B cell (primary cell): ENCODE measurements around the gene MYDGF. TPM values are rescaled to one million over a fixed set of nuclear protein-coding genes. Genes with fewer than 3 reads are reported as not detected.

Experiments
- ATAC-seq: fragments of 200-7000 bp; cut with Tn5 transposase; one replicate; pipeline ENCODE4 v1.10.0; 2021; ENCODE audit warnings: low read depth, mild to moderate bottlenecking, moderate number of reproducible peaks, moderate library complexity
- CTCF ChIA-PET: fragments of 350-600 bp; sonication (Branson Sonifier 250); formaldehyde crosslinking; loops from one replicate; lab custom pipeline; 2021; ENCODE audit warnings: antibody characterized with exemption, inconsistent platforms; lab: Charles Lee
- POLR2A ChIA-PET: fragments of 350-600 bp; sonication (Branson Sonifier 250); formaldehyde crosslinking; loops from one replicate; lab custom pipeline; 2021; ENCODE audit warnings: antibody characterized with exemption; lab: Charles Lee
- DNase-seq: peaks from one replicate; pipeline ENCODE4 v3.0.0; 2013
- H2AFZ ChIP-seq: 2 replicates; pipeline ENCODE4 v1.6.1; 2012; ENCODE audit warnings: mild to moderate bottlenecking, low read depth, low read length; ENCODE audit not compliant: insufficient read depth, poor library complexity, severe bottlenecking
- H3K27ac ChIP-seq, 2 donors: 1 replicate in 1 of 2; 2 replicates in 1 of 2; pipeline ENCODE4 v1.5.1; 2012 to 2013; ENCODE audit warnings: low read length in 2 of 2, mild to moderate bottlenecking in 2 of 2, moderate library complexity in 1 of 2
- H3K27me3 ChIP-seq, 4 experiments: fragments of 200-600 bp in 1 of 4; sonication (generic) in 1 of 4; replicated peaks in 1 of 4; 1 replicate in 2 of 4; 2 replicates in 2 of 4; pipeline versions ENCODE4 v1.6.1 to v1.7.0; 2013 to 2016; ENCODE audit warnings: low read length in 3 of 4, mild to moderate bottlenecking in 2 of 4, mixed read lengths in 1 of 4, moderate library complexity in 1 of 4; ENCODE audit not compliant: insufficient read depth in 4 of 4, control insufficient read depth in 3 of 4; ENCODE audit errors: control extremely low read depth in 1 of 4
- H3K36me3 ChIP-seq, 2 experiments: replicated peaks in 1 of 2; 1 replicate in 1 of 2; 2 replicates in 1 of 2; pipeline versions ENCODE4 v1.6.1 to v1.7.1; 2013; ENCODE audit warnings: low read length in 1 of 2; ENCODE audit not compliant: insufficient read depth in 2 of 2, control insufficient read depth in 1 of 2; ENCODE audit errors: control extremely low read depth in 1 of 2, extremely low read depth in 1 of 2
- H3K4me1 ChIP-seq, 2 donors: fragments of 200-600 bp in 1 of 2; sonication (generic) in 1 of 2; 1 replicate in 1 of 2; 2 replicates in 1 of 2; pipeline versions ENCODE4 v1.5.1 to v1.6.1; 2013 to 2017; ENCODE audit warnings: low read length in 2 of 2; ENCODE audit not compliant: control insufficient read depth in 2 of 2, insufficient read depth in 2 of 2
- H3K4me2 ChIP-seq: replicated peaks from 2 replicates; pipeline ENCODE3; 2012; ENCODE audit warnings: mild to moderate bottlenecking, low read depth, low read length; ENCODE audit not compliant: poor library complexity, severe bottlenecking
- H3K4me3 ChIP-seq, 5 experiments: fragments of 200-600 bp in 1 of 5; sonication (generic) in 1 of 5; 1 replicate in 3 of 5; 2 replicates in 2 of 5; pipeline versions ENCODE4 v1.5.1 to v1.7.0; 2011 to 2016; ENCODE audit warnings: low read length in 4 of 5, mild to moderate bottlenecking in 4 of 5, low read depth in 2 of 5, control low read depth in 1 of 5, moderate library complexity in 1 of 5; ENCODE audit not compliant: insufficient read depth in 1 of 5; ENCODE audit errors: control extremely low read depth in 1 of 5, extremely low read depth in 1 of 5
- H3K79me2 ChIP-seq: fragments of 200-600 bp; sonication (generic); one replicate; pipeline ENCODE4 v1.6.0; 2016; ENCODE audit warnings: low read length; ENCODE audit not compliant: control insufficient read depth, insufficient read depth
- H3K9ac ChIP-seq: fragments of 200-600 bp; sonication (generic); 2 replicates; pipeline ENCODE4 v1.6.1; 2017; ENCODE audit warnings: mild to moderate bottlenecking, low read length, moderate library complexity
- H3K9me3 ChIP-seq, 3 donors: one replicate each; pipeline versions ENCODE4 v1.6.1 to v1.7.1; 2013; ENCODE audit warnings: low read length in 2 of 3; ENCODE audit not compliant: control insufficient read depth in 2 of 3, insufficient read depth in 1 of 3; ENCODE audit errors: control extremely low read depth in 1 of 3
- H4K20me1 ChIP-seq: 2 replicates; pipeline ENCODE4 v1.6.0; 2012; ENCODE audit warnings: mild to moderate bottlenecking, low read length; ENCODE audit not compliant: insufficient read depth, control insufficient read depth, poor library complexity, severe bottlenecking
- H3K27ac Mint-ChIP-seq: one replicate; pipeline ENCODE4 v1.8.0; 2021; ENCODE audit warnings: mixed read lengths
- H3K27me3 Mint-ChIP-seq: one replicate; pipeline ENCODE4 v1.8.0; 2021; ENCODE audit warnings: mixed read lengths
- H3K4me1 Mint-ChIP-seq: one replicate; pipeline ENCODE4 v1.8.0; 2021; ENCODE audit warnings: mixed read lengths
- H3K4me3 Mint-ChIP-seq: one replicate; pipeline ENCODE4 v1.8.0; 2021; ENCODE audit warnings: mixed read lengths
- H3K9me3 Mint-ChIP-seq: one replicate; pipeline ENCODE4 v1.8.0; 2022; ENCODE audit warnings: mixed read lengths; ENCODE audit not compliant: insufficient read depth
- EZH2 ChIP-seq: IDR thresholded peaks from 2 replicates; pipeline ENCODE4 v1.6.1; 2012; ENCODE audit warnings: borderline replicate concordance, low read depth, mild to moderate bottlenecking, moderate library complexity, low read length; ENCODE audit not compliant: insufficient read depth, poor library complexity, severe bottlenecking
- WGBS: methylation state at CpG from one replicate; pipeline ENCODE4 v1.1.5; 2013; ENCODE audit warnings: missing lambda C conversion rate; ENCODE audit not compliant: insufficient coverage; 5-methylcytosine and 5-hydroxymethylcytosine counted together
- intact Hi-C: fragments of 100-400 bp; cut with micrococcal nuclease; formaldehyde crosslinking; loops from one replicate; pipeline ENCODE4 v1.10.0; 2022
- polyA plus RNA-seq: library from polyadenylated mRNA; depleted of rRNA; stranded (reverse); fragments of >200 nt; gene quantifications from 2 replicates; pipeline ENCODE4 v1.2.3, GENCODE V29; 2012
- total RNA-seq, 2 donors: library from RNA; stranded (reverse); fragments of 120-200 nt in 1 of 2; gene quantifications; 1 replicate in 1 of 2; 2 replicates in 1 of 2; pipeline versions ENCODE4 v1.2.3 to v1.2.4, GENCODE V29; 2013 to 2022
- TF ChIP-seq, protein P1 (sequence below): fragments of 200-600 bp; IDR thresholded peaks from one replicate; pipeline ENCODE4 v1.8.0; 2022; ENCODE audit warnings: antibody characterized with exemption, mild to moderate bottlenecking

Gene MYDGF
- total and polyA plus RNA-seq, 2 donors (not counting 1 experiment from before 2014, with no cell fraction given), result 21.2 to 42.3 TPM

DNA sequence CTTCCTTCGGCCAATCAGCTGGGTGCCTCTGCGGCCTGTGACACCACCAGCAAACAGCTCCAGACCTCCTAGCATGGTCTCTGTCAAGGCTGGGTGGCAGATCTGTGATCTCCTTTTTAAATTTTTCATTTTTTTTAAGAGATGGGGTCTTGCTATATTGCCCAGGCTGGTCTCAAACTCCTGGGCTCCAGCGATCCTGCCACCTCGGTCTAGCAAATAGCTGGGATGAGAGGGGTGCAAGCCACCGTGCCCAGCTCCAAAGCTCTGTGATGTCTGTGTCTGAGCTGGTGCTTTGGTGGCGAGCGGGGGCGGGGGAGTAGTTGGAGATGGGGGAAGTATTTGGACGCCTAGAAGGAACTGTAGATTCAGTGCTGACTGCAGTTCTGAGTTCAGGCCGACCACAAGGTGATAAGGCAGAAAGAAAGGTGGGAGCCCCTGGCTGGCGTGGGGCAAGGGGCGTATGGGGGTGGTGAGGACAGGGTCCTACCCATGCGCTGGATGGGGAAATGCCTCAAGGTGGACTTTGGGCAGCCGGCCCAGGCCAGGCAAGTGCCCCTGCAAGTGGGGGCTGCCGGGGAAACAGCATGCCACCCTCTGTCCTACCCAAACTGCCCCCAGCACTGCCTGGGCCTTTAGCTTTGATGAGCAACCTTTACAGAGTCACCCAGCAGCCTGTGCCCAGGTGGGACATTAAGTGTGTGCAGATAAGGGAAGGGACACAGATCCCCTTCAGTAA, 48.0 kb upstream of the MYDGF start:
- ATAC-seq, result no peak
- Mint-ChIP-seq H3K27me3 (no peaks in the 10 kb centered on the region), H3K4me1 (peaks cover 30% of the 10 kb centered on the region), H3K27ac (no peak overlapping the region), H3K4me3 (no peak overlapping the region), H3K9me3 (no peaks in the 10 kb centered on the region)
- H3K4me3 ChIP-seq, result no peak overlapping the region
- no peak overlapping the region for H3K27ac ChIP-seq
- H3K9ac ChIP-seq, result no peak overlapping the region
- peaks cover 15 to 17% of the 10 kb centered on the region in 2 donors for H3K4me1 ChIP-seq
- 97% methylated on average over 12 of the region's 15 CpGs for WGBS
- H3K9me3 ChIP-seq, result no peaks in the 10 kb centered on the region
- H2AFZ ChIP-seq, result no peak overlapping the region
- H3K36me3 ChIP-seq, result peaks cover 0 to 57% of the 10 kb centered on the region in 2 experiments
- TF ChIP-seq EZH2, result no peak
- TF ChIP-seq, protein P1, sequence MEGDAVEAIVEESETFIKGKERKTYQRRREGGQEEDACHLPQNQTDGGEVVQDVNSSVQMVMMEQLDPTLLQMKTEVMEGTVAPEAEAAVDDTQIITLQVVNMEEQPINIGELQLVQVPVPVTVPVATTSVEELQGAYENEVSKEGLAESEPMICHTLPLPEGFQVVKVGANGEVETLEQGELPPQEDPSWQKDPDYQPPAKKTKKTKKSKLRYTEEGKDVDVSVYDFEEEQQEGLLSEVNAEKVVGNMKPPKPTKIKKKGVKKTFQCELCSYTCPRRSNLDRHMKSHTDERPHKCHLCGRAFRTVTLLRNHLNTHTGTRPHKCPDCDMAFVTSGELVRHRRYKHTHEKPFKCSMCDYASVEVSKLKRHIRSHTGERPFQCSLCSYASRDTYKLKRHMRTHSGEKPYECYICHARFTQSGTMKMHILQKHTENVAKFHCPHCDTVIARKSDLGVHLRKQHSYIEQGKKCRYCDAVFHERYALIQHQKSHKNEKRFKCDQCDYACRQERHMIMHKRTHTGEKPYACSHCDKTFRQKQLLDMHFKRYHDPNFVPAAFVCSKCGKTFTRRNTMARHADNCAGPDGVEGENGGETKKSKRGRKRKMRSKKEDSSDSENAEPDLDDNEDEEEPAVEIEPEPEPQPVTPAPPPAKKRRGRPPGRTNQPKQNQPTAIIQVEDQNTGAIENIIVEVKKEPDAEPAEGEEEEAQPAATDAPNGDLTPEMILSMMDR, result no peak
- ChIA-PET CTCF (interaction anchor here (0.6 to 1.3 kb wide), 2 partner anchors 82 to 195 kb away, joined by 4 to 7 read pairs; no protein-coding TSS in a partner anchor), POLR2A (no interaction called here)
- no peaks in the 10 kb centered on the region for H3K27me3 ChIP-seq
- no peak for DNase-seq
- H4K20me1 ChIP-seq, result peaks cover 43% of the 10 kb centered on the region
- H3K79me2 ChIP-seq, result peaks cover 52% of the 10 kb centered on the region
- intact Hi-C loops, result no loop called here
- no peak overlapping the region for H3K4me2 ChIP-seq
